Large intestine (tissue), 12 donors: ENCODE measurements around the gene ATG2A. TPM values are rescaled to one million over a fixed set of nuclear protein-coding genes. Genes with fewer than 3 reads are reported as not detected.

ENCODE experiments used
- DNase-seq, 2 donors: peaks; one replicate each; pipeline versions ENCODE4 v3.0.0 to v3.0.0-alpha.2; 2013
- H3K27ac ChIP-seq: one replicate; pipeline ENCODE4 v1.5.1; 2013; ENCODE audit warnings: low read length
- H3K27me3 ChIP-seq: 2 replicates; pipeline ENCODE4 v1.6.1; 2013; ENCODE audit warnings: low read length; ENCODE audit not compliant: control insufficient read depth, insufficient read depth
- H3K36me3 ChIP-seq: 2 replicates; pipeline ENCODE4 v1.6.1; 2013; ENCODE audit warnings: low read length; ENCODE audit not compliant: control insufficient read depth, insufficient read depth
- H3K4me1 ChIP-seq: one replicate; pipeline ENCODE4 v1.6.1; 2013; ENCODE audit warnings: low read length; ENCODE audit not compliant: control insufficient read depth, insufficient read depth
- H3K4me3 ChIP-seq: one replicate; pipeline ENCODE4 v1.5.1; 2013; ENCODE audit warnings: low read length
- H3K9me3 ChIP-seq: one replicate; pipeline ENCODE4 v1.6.1; 2013; ENCODE audit warnings: mild to moderate bottlenecking, low read depth, low read length, moderate library complexity; ENCODE audit not compliant: control insufficient read depth
- WGBS: methylation state at CpG from one replicate; pipeline ENCODE4 v1.1.5; 2013; ENCODE audit warnings: low lambda C conversion rate; ENCODE audit not compliant: insufficient coverage; 5-methylcytosine and 5-hydroxymethylcytosine counted together
- long read RNA-seq, 11 donors: transcript quantifications; one replicate each; lab custom pipeline, GENCODE V29; 2026
- polyA plus RNA-seq: library from polyadenylated mRNA; unstranded; fragments of 120-200 nt; gene quantifications from one replicate; pipeline ENCODE4 v1.2.1, GENCODE V29; 2013

ATG2A gene
- 18.4 TPM for polyA plus RNA-seq
- long read RNA-seq, donor 1, result 0 reads
- long read RNA-seq, donor 2, result 0 reads
- long read RNA-seq, donor 3, result 0 reads
- long read RNA-seq, donor 4, partial matches to known transcripts, result 0 of 1 reads
- long read RNA-seq, donor 4, other reads (novel, unspliced or antisense), result 0 of 1 reads
- long read RNA-seq, donor 5, partial matches to known transcripts, result 8 of 8 reads
- long read RNA-seq, donor 5, other reads (novel, unspliced or antisense), result 0 of 8 reads
- long read RNA-seq, donor 6, result 0 reads
- long read RNA-seq, donor 7, result 0 reads
- long read RNA-seq, donor 8, partial matches to known transcripts, result 6 of 6 reads
- long read RNA-seq, donor 8, other reads (novel, unspliced or antisense), result 0 of 6 reads
- long read RNA-seq, donor 9, result 0 reads
- long read RNA-seq, donor 10, result 0 reads
- long read RNA-seq, donor 11, result 0 reads

DNA sequence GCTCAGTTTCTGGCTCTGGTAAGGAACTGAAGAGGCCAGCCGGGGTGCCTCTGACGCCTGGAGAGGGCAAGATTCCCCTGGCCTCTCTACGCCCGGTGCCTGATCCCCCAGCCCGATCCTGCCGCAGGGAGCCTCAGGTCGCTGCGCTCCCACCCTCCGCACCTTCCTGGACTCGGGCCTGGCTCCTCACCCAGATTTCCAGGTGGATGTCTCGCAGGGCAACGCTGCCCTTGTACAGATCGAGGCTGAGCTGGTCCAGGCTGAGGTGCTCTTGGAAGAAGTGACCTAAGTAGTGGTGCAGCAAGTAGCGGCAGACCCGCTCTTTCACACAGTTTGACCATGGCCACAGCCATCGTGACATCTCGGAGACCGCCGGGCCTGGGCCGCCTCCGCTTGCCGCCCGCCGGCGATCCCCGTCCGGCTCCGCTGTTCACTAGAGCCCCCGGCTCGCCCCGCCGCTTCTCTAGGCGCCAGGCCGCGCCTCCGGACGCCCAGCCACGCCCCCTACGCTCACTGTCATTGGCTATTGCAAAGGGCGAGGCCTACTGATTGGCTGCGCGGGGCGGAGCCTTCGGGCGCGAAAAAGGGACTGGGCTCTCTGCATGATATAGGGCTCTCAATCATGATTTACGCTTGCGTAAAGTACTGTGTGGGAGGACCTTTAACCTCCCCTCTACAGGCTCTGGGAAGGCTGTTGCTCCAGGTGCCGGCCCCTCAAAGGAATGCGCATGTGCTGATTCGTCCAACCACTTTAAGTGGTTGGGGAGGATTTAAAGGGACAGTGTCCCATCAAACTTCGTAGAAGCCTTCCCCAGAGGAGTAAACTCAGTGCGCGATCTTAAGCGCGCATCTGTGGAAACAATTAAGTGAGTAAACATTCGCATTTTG, at the start of gene ATG2A:
Gene ATG2A, minus strand, starts transcription at position 435 of the 888 bp plus-strand sequence. Its CDS starts 74 bp downstream, at position 361.
- Histone ChIP-seq H3K4me1 (peaks cover 19% of the 10 kb centered on the region), H3K9me3 (no peaks in the 10 kb centered on the region), H3K36me3 (peaks cover 26% of the 10 kb centered on the region), H3K27ac (peak within 1 kb of the TSS; percentile 78), H3K4me3 (peak within 1 kb of the TSS; percentile 94), H3K27me3 (no peaks in the 10 kb centered on the region)
- peak; percentile 100 for DNase-seq
- no CpG with 5 or more reads among the region's 57 CpGs for WGBS

- Histone ChIP-seq H3K27ac (no peak overlapping the region), H3K9me3 (no peaks in the 10 kb centered on the region), H3K4me3 (no peak overlapping the region), H3K27me3 (no peaks in the 10 kb centered on the region), H3K36me3 (no peaks in the 10 kb centered on the region), H3K4me1 (no peaks in the 10 kb centered on the region)
- no CpG with 5 or more reads among the region's 5 CpGs for whole genome bisulfite sequencing
- DNase-seq, result no peak
Observed at GRCh38 chr11:64963072-64963631, 46.1 kb upstream of the ATG2A start.

GRCh38 chr11:64960719-64961118, 43.7 kb upstream of the ATG2A start:
- H3K9me3 ChIP-seq, result no peaks in the 10 kb centered on the region
- H3K4me3 ChIP-seq, result no peak overlapping the region
- no peaks in the 10 kb centered on the region for H3K36me3 ChIP-seq
- H3K27me3 ChIP-seq, result no peaks in the 10 kb centered on the region
- no peak overlapping the region for H3K27ac ChIP-seq
- H3K4me1 ChIP-seq, result no peaks in the 10 kb centered on the region
- WGBS, result 88% methylated on average over 1 of the region's 4 CpGs
- no peak for DNase-seq

- Histone ChIP-seq H3K27ac (no peak overlapping the region), H3K4me1 (no peaks in the 10 kb centered on the region), H3K27me3 (no peaks in the 10 kb centered on the region), H3K9me3 (no peaks in the 10 kb centered on the region), H3K4me3 (no peak overlapping the region), H3K36me3 (no peaks in the 10 kb centered on the region)
- WGBS, result 80% methylated on average over 1 of the region's 3 CpGs
- no peak for DNase-seq
Observed at GRCh38 chr11:64959498-64959897, 42.5 kb upstream of the ATG2A start.

DNA sequence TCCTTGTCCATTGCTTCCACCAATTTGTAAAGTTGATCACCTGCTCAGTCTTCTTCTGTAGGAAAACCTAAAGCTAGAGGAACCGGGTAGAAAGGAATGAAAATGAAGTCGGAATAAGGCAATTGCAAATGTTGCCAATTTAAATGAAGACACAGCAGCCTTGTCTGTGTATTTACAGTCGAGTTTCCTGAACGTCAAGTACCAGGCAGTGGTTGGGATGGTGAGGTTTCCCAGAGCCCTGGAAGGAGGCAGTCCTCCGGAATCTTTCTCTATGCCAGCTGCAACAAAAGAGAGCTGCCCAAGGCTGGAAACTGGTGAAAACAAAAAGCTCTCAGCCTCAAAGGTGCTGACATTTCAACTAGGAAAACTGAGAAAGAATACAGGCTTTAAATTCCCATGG, 37.2 kb upstream of the ATG2A start:
- no peak for DNase-seq
- Histone ChIP-seq H3K4me1 (no peaks in the 10 kb centered on the region), H3K27ac (no peak overlapping the region), H3K36me3 (no peaks in the 10 kb centered on the region), H3K4me3 (no peak overlapping the region), H3K9me3 (no peaks in the 10 kb centered on the region), H3K27me3 (no peaks in the 10 kb centered on the region)
- no CpG with 5 or more reads among the region's 5 CpGs for WGBS

DNA sequence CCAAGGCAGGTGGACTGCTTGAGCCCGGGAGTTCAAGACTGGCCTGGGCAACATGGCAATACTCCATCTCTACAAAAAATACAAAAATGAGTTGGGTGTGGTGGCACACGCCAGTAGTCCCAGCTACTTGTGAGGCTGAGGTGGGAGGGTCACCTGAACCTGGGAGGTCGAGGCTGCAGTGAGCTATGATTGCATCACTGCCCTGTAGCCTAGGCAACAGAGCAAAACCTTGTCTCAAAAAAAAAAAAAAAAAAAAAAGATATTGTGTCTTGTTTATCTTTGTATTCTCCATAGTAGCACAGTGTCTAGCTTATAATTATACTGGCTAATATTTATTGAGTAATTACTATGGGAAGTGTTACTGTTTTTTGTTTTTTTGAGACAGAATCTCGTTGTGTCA, 34.5 kb upstream of the ATG2A start:
- H3K27ac ChIP-seq, result no peak overlapping the region
- H3K9me3 ChIP-seq, result no peaks in the 10 kb centered on the region
- H3K27me3 ChIP-seq, result no peaks in the 10 kb centered on the region
- H3K4me3 ChIP-seq, result no peak overlapping the region
- no peak for DNase-seq
- no CpG with 5 or more reads among the region's 4 CpGs for WGBS
- H3K36me3 ChIP-seq, result no peaks in the 10 kb centered on the region
- H3K4me1 ChIP-seq, result no peaks in the 10 kb centered on the region

- Histone ChIP-seq H3K4me1 (no peaks in the 10 kb centered on the region), H3K27me3 (no peaks in the 10 kb centered on the region), H3K36me3 (no peaks in the 10 kb centered on the region), H3K9me3 (no peaks in the 10 kb centered on the region), H3K4me3 (no peak overlapping the region), H3K27ac (no peak overlapping the region)
- no CpG with 5 or more reads among the region's 5 CpGs for WGBS
- no peak for DNase-seq
Observed at GRCh38 chr11:64947208-64947814, 30.3 kb upstream of the ATG2A start.

DNA sequence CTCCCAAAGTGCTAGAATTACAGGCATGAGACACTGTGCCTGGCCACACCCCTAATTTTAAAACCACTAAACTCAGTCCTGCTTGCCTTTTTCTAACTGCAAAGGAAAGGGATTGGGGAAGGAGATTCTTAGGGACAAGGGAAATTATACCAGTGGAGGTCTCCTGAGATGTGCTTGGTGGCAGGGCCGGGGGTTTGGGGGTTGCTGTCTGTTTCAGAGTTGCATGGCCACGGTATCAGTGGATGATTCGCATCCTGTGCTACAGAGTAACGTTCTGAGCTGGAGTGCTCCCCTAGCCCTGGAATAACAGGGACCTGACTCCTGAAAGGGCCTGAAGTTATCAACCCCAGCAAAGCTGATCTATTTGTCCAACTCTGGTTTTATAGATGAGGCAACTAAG, 19.5 kb upstream of the ATG2A start:
- Histone ChIP-seq H3K36me3 (peaks cover 15% of the 10 kb centered on the region), H3K27me3 (no peaks in the 10 kb centered on the region)
- no CpG with 5 or more reads among the region's 4 CpGs for WGBS

GRCh38 chr11:64935359-64936081, 18.5 kb upstream of the ATG2A start, which contains the start of gene GPHA2:
Gene GPHA2, minus strand, starts transcription at chr11:64935893. Its CDS starts 433 bp downstream, at chr11:64935460.
- peaks cover 13% of the 10 kb centered on the region for H3K4me1 ChIP-seq
- H3K27me3 ChIP-seq, result no peaks in the 10 kb centered on the region
- DNase-seq, result no peak
- no peak within 1 kb of the TSS for H3K4me3 ChIP-seq
- peaks cover 26% of the 10 kb centered on the region for H3K36me3 ChIP-seq
- no CpG with 5 or more reads among the region's 14 CpGs for WGBS
- no peak within 1 kb of the TSS for H3K27ac ChIP-seq
- no peaks in the 10 kb centered on the region for H3K9me3 ChIP-seq

More for the DNA sequence above, 19.5 kb upstream of the ATG2A start:
- Histone ChIP-seq H3K4me1 (peaks cover 13% of the 10 kb centered on the region), H3K4me3 (no peak overlapping the region), H3K9me3 (no peaks in the 10 kb centered on the region), H3K27ac (no peak overlapping the region)
- no peak for DNase-seq
